ENCODE measurements around the gene ABCC1. TPM values are rescaled to one million over a fixed set of nuclear protein-coding genes. Genes with fewer than 3 reads are reported as not detected.

ABCC1 gene
- total and polyA plus RNA-seq, 2 donors (not counting 1 experiment from before 2014, with no cell fraction given), result 54.1 to 178 TPM

- H3K9me3 ChIP-seq (ENCODE audit: control insufficient read depth, insufficient read depth, low read depth, low read length), result no peaks in the 10 kb centered on the region
- no peaks in the 10 kb centered on the region for H3K27me3 ChIP-seq (ENCODE audit: control insufficient read depth, insufficient read depth, low read length)
- H3K79me2 ChIP-seq (ENCODE audit: control insufficient read depth, insufficient read depth, low read length), result no peaks in the 10 kb centered on the region
- H3K4me3 ChIP-seq (replicated peaks in 1 of 4; ENCODE audit: control extremely low read depth in 1 of 4, insufficient read depth in 1 of 4, low read depth in 3 of 4, low read length in 4 of 4), result no peak overlapping the region
- no peak overlapping the region for H3K4me2 ChIP-seq (ENCODE audit: extremely low read depth, insufficient read depth, low read length)
- no peaks in the 10 kb centered on the region for H3K36me3 ChIP-seq (ENCODE audit: control insufficient read depth, insufficient read depth, low read length)
- TF ChIP-seq EZH2 (IDR thresholded peaks at IDR 0.05; ENCODE audit: low read length, missing control alignments) (no peak), CTCF (conservative IDR thresholded peaks at IDR 0.05 in 1 of 2, IDR thresholded peaks at IDR 0.05 in 1 of 2; ENCODE audit: low read depth in 1 of 2, low read length in 2 of 2) (no peak)
- no peaks in the 10 kb centered on the region for H4K20me1 ChIP-seq (ENCODE audit: control insufficient read depth, extremely low read depth, insufficient read depth, low read length)
- no peak overlapping the region for H3K9ac ChIP-seq (ENCODE audit: insufficient read depth, low read length)
- no peak overlapping the region for H3K27ac ChIP-seq (ENCODE audit: insufficient read depth, low read length)
- H2AFZ ChIP-seq (ENCODE audit: low read length), result no peak overlapping the region
- H3K4me1 ChIP-seq (ENCODE audit: control insufficient read depth, extremely low read depth, insufficient read depth, low read length), result no peaks in the 10 kb centered on the region
- no peak for DNase-seq (ENCODE audit: low read depth in 2 of 2)
Observed at GRCh38 chr16:15924996-15925395, 24.4 kb upstream of the ABCC1 start.

GRCh38 chr16:15925631-15926030 is 23.8 kb upstream of the ABCC1 start:
- no peaks in the 10 kb centered on the region for H3K79me2 ChIP-seq (ENCODE audit: control insufficient read depth, insufficient read depth, low read length)
- H3K27ac ChIP-seq (ENCODE audit: insufficient read depth, low read length), result no peak overlapping the region
- H3K27me3 ChIP-seq (ENCODE audit: control insufficient read depth, insufficient read depth, low read length), result no peaks in the 10 kb centered on the region
- no peak overlapping the region for H2AFZ ChIP-seq (ENCODE audit: low read length)
- no peaks in the 10 kb centered on the region for H3K36me3 ChIP-seq (ENCODE audit: control insufficient read depth, insufficient read depth, low read length)
- no peaks in the 10 kb centered on the region for H4K20me1 ChIP-seq (ENCODE audit: control insufficient read depth, extremely low read depth, insufficient read depth, low read length)
- no peak for TF ChIP-seq EZH2 (IDR thresholded peaks at IDR 0.05; ENCODE audit: low read length, missing control alignments)
- no peak for TF ChIP-seq CTCF (conservative IDR thresholded peaks at IDR 0.05 in 1 of 2, IDR thresholded peaks at IDR 0.05 in 1 of 2; ENCODE audit: low read depth in 1 of 2, low read length in 2 of 2)
- H3K4me2 ChIP-seq (ENCODE audit: extremely low read depth, insufficient read depth, low read length), result no peak overlapping the region
- no peak for DNase-seq (ENCODE audit: low read depth in 2 of 2)
- H3K9me3 ChIP-seq (ENCODE audit: control insufficient read depth, insufficient read depth, low read depth, low read length), result no peaks in the 10 kb centered on the region
- H3K9ac ChIP-seq (ENCODE audit: insufficient read depth, low read length), result no peak overlapping the region
- H3K4me1 ChIP-seq (ENCODE audit: control insufficient read depth, extremely low read depth, insufficient read depth, low read length), result no peaks in the 10 kb centered on the region
- no peak overlapping the region for H3K4me3 ChIP-seq (replicated peaks in 1 of 4; ENCODE audit: control extremely low read depth in 1 of 4, insufficient read depth in 1 of 4, low read depth in 3 of 4, low read length in 4 of 4)

GRCh38 chr16:15928261-15929104 is 20.9 kb upstream of the ABCC1 start:
- H3K4me2 ChIP-seq (ENCODE audit: extremely low read depth, insufficient read depth, low read length), result no peak overlapping the region

More at GRCh38 chr16:15928261-15929104, 20.9 kb upstream of the ABCC1 start:
- no peaks in the 10 kb centered on the region for H3K27me3 ChIP-seq (ENCODE audit: control insufficient read depth, insufficient read depth, low read length)
- H3K79me2 ChIP-seq (ENCODE audit: control insufficient read depth, insufficient read depth, low read length), result no peaks in the 10 kb centered on the region
- TF ChIP-seq EZH2 (IDR thresholded peaks at IDR 0.05; ENCODE audit: low read length, missing control alignments) (no peak), CTCF (conservative IDR thresholded peaks at IDR 0.05 in 1 of 2, IDR thresholded peaks at IDR 0.05 in 1 of 2; ENCODE audit: low read depth in 1 of 2, low read length in 2 of 2) (no peak)
- no peak overlapping the region for H3K4me3 ChIP-seq (replicated peaks in 1 of 4; ENCODE audit: control extremely low read depth in 1 of 4, insufficient read depth in 1 of 4, low read depth in 3 of 4, low read length in 4 of 4)
- H3K9me3 ChIP-seq (ENCODE audit: control insufficient read depth, insufficient read depth, low read depth, low read length), result no peaks in the 10 kb centered on the region
- H3K36me3 ChIP-seq (ENCODE audit: control insufficient read depth, insufficient read depth, low read length), result no peaks in the 10 kb centered on the region
- no peak overlapping the region for H2AFZ ChIP-seq (ENCODE audit: low read length)
- H3K9ac ChIP-seq (ENCODE audit: insufficient read depth, low read length), result no peak overlapping the region
- H3K27ac ChIP-seq (ENCODE audit: insufficient read depth, low read length), result no peak overlapping the region
- no peak for DNase-seq (ENCODE audit: low read depth in 2 of 2)
- H4K20me1 ChIP-seq (ENCODE audit: control insufficient read depth, extremely low read depth, insufficient read depth, low read length), result no peaks in the 10 kb centered on the region
- H3K4me1 ChIP-seq (ENCODE audit: control insufficient read depth, extremely low read depth, insufficient read depth, low read length), result no peaks in the 10 kb centered on the region
